ENCODE data around the gene MMP14. TPM values are rescaled to one million over a fixed set of nuclear protein-coding genes. Genes with fewer than 3 reads are reported as not detected.
"Not testable (repeated sequence)": the region's sequence is repeated elsewhere in the genome, so short reads cannot be mapped to it uniquely, and the experiment has no call there.

Gene MMP14
- total and polyA plus RNA-seq, 12 donors, result 15.5 to 161 (median 71.1) TPM

GRCh38 chr14:22792158-22792557, 44.2 kb upstream of the MMP14 start:
- no peak overlapping the region for H3K4me3 ChIP-seq
- H3K27me3 ChIP-seq, result no peaks in the 10 kb centered on the region
- TF ChIP-seq, protein P1, sequence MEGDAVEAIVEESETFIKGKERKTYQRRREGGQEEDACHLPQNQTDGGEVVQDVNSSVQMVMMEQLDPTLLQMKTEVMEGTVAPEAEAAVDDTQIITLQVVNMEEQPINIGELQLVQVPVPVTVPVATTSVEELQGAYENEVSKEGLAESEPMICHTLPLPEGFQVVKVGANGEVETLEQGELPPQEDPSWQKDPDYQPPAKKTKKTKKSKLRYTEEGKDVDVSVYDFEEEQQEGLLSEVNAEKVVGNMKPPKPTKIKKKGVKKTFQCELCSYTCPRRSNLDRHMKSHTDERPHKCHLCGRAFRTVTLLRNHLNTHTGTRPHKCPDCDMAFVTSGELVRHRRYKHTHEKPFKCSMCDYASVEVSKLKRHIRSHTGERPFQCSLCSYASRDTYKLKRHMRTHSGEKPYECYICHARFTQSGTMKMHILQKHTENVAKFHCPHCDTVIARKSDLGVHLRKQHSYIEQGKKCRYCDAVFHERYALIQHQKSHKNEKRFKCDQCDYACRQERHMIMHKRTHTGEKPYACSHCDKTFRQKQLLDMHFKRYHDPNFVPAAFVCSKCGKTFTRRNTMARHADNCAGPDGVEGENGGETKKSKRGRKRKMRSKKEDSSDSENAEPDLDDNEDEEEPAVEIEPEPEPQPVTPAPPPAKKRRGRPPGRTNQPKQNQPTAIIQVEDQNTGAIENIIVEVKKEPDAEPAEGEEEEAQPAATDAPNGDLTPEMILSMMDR (IDR thresholded peaks at IDR 0.05), result no peak
- no peak for TF ChIP-seq POLR2A (IDR thresholded peaks at IDR 0.05)
- no peak for DNase-seq
- no peaks in the 10 kb centered on the region for H3K9me3 ChIP-seq (replicated peaks in 1 of 3)
- intact Hi-C loops (cut with DNase I), result no loop called here
- 80 to 94% (median 85%) methylated on average over 2 of the region's 2 CpGs for WGBS, 4 donors
- H3K27ac ChIP-seq, result no peak overlapping the region
- no peaks in the 10 kb centered on the region for H3K4me1 ChIP-seq (replicated peaks in 1 of 2)
- no peaks in the 10 kb centered on the region for H3K36me3 ChIP-seq (replicated peaks in 1 of 2)

DNA sequence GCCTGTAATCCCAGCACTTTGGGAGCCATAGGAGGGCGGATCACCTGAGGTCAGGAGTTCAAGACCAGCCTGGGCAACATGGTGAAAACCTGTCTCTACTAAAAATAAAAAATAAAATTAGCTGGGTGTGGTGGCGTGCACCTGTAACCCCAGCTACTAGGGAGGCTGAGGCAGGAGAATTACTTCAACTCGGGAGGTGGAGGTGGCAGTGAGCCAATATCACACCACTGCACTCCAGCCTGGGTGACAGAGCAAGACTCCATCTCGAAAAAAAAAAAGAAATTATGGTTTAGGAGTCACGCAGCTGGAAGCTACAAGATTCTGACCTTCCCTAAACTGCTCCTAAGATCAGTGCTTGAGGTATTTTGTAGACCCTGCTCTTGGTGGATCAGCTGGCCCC, 42.8 kb upstream of the MMP14 start:
- H3K4me3 ChIP-seq; intact Hi-C loops (cut with DNase I); H3K4me1 ChIP-seq (replicated peaks in 1 of 2); H3K27ac ChIP-seq; DNase-seq; H3K9me3 ChIP-seq (replicated peaks in 1 of 3); H3K36me3 ChIP-seq (replicated peaks in 1 of 2); H3K27me3 ChIP-seq: not testable (repeated sequence)
- WGBS, 4 donors, result 69 to 78% (median 73%) methylated on average over 5 of the region's 5 CpGs

- H3K27me3 ChIP-seq, result no peaks in the 10 kb centered on the region
- H3K36me3 ChIP-seq (replicated peaks in 1 of 2), result no peaks in the 10 kb centered on the region
- no peak overlapping the region for H3K4me3 ChIP-seq
- peaks cover 0 to 4% of the 10 kb centered on the region in 2 donors for H3K4me1 ChIP-seq (replicated peaks in 1 of 2)
- WGBS, 4 donors, result 59 to 81% (median 73%) methylated on average over 5 of the region's 5 CpGs
- intact Hi-C loops (cut with DNase I), result no loop called here
- no peaks in the 10 kb centered on the region for H3K9me3 ChIP-seq (replicated peaks in 1 of 3)
- H3K27ac ChIP-seq, result no peak overlapping the region
- DNase-seq, result no peak
- TF ChIP-seq, protein P1 (IDR thresholded peaks at IDR 0.05), result no peak
- TF ChIP-seq POLR2A (IDR thresholded peaks at IDR 0.05), result no peak
Measured at GRCh38 chr14:22793976-22794375, 42.4 kb upstream of the MMP14 start.

DNA sequence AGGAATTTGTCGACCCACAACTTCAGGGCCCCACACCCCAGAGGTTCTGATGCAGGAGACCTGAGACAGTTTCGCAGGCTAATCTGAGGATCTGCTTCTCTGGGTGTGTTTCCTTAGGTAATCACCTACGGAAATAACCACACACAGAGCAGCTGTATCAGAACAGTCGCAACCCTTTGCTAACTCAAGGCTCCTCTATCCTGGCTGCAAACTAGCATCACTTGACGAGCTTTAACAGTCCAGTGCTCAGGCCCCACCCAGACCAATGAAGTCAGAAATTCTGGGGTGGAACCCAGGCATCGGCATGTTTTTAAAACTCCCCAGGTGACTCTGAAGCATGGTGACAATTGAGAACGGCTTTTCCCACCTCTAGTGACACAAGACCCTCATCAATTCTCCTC, 41.8 kb upstream of the MMP14 start:
- intact Hi-C loops (cut with DNase I), result no loop called here
- Histone ChIP-seq H3K27ac (no peak overlapping the region), H3K36me3 (replicated peaks in 1 of 2) (no peaks in the 10 kb centered on the region), H3K4me3 (no peak overlapping the region), H3K27me3 (no peaks in the 10 kb centered on the region), H3K9me3 (replicated peaks in 1 of 3) (no peaks in the 10 kb centered on the region), H3K4me1 (replicated peaks in 1 of 2) (peaks cover 0 to 4% of the 10 kb centered on the region in 2 donors)
- DNase-seq, result no peak
- WGBS, 4 donors, result 75 to 84% (median 77%) methylated on average over 6 to 7 of the region's 7 CpGs
- TF ChIP-seq, protein P1 (IDR thresholded peaks at IDR 0.05), result no peak
- no peak for TF ChIP-seq POLR2A (IDR thresholded peaks at IDR 0.05)

DNA sequence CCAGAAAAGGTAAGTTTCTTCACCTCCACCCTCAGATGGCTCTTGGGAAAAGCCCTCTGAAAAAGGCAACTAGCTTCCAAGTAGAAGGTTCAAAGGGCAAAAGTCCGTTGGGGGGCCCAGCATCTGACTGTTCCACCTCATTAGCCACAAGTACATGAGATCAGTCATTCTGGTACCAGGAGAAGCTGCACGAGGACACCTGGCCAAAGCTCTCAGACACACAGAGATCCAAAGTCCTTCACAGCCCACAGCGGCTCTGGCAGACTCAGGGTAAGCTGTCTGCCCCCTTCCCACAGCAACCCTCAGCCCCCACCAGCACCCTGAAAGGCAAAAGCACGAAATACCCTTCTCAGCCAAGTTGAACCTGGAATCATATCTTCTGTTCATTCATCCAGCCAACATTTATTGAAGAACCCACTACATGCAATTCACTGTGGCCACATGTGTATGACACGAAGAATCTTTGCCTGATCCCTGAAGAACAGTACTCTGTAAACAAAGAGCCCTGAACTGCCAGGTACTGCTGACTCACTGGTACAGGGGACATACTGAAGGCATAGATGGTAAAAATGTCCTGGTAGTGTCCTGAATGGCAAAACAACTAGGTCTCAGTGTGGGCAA, 40.2 kb upstream of the MMP14 start:
- Histone ChIP-seq H3K27me3 (no peaks in the 10 kb centered on the region), H3K27ac (no peak overlapping the region), H3K36me3 (replicated peaks in 1 of 2) (no peaks in the 10 kb centered on the region), H3K9me3 (replicated peaks in 1 of 3) (no peaks in the 10 kb centered on the region), H3K4me3 (no peak overlapping the region), H3K4me1 (replicated peaks in 1 of 2) (peaks cover 0 to 4% of the 10 kb centered on the region in 2 donors)
- WGBS, 4 donors, result 38 to 82% (median 62%) methylated on average over 3 to 5 of the region's 5 CpGs
- intact Hi-C loops (cut with DNase I), result no loop called here
- no peak for DNase-seq
- TF ChIP-seq, protein P1 (IDR thresholded peaks at IDR 0.05), result no peak
- no peak for TF ChIP-seq POLR2A (IDR thresholded peaks at IDR 0.05)

All from adrenal gland (tissue), 12 donors.